Suppressor macrophage (primary cell): ENCODE measurements around the gene WDR7.

Experiments used
- DNase-seq, 4 experiments: peaks; one replicate each; pipeline ENCODE4 v3.0.0-alpha.2; 2020 to 2022

WDR7 gene

GRCh38 chr18:56997200-56997599 lies 346.0 kb downstream of the WDR7 start:
- DNase-seq, result no peak

GRCh38 chr18:56999823-57000222 lies 348.7 kb downstream of the WDR7 start:
- DNase-seq, result no peak

GRCh38 chr18:57002627-57003026 lies 351.5 kb downstream of the WDR7 start:
- DNase-seq, result no peak

- no peak for DNase-seq
Observed at GRCh38 chr18:57003342-57003741, 352.2 kb downstream of the WDR7 start.

GRCh38 chr18:57004366-57005121 lies 353.4 kb downstream of the WDR7 start:
- peak in 3 of 4 experiments; percentile 43 to 71 (median 67) for DNase-seq

- peak; percentile 21 to 53 (median 44) for DNase-seq
Observed at GRCh38 chr18:57008001-57008686, 357.0 kb downstream of the WDR7 start.

- DNase-seq, result no peak
Observed at GRCh38 chr18:57009844-57010243, 358.7 kb downstream of the WDR7 start.

- no peak for DNase-seq
Observed at GRCh38 chr18:57014772-57015413, 363.7 kb downstream of the WDR7 start.

GRCh38 chr18:57015451-57015850 lies 364.3 kb downstream of the WDR7 start:
- no peak for DNase-seq

- DNase-seq, result no peak
Observed at GRCh38 chr18:57018845-57019244, 367.7 kb downstream of the WDR7 start.

- no peak for DNase-seq
Observed at GRCh38 chr18:57022716-57023115, 371.6 kb downstream of the WDR7 start.

- no peak for DNase-seq
Observed at GRCh38 chr18:57023275-57023882, 372.2 kb downstream of the WDR7 start.

GRCh38 chr18:57025540-57025939 lies 374.4 kb downstream of the WDR7 start:
- no peak for DNase-seq

- no peak for DNase-seq
Observed at GRCh38 chr18:57026316-57026715, 375.2 kb downstream of the WDR7 start.

GRCh38 chr18:57027190-57027708 lies 376.1 kb downstream of the WDR7 start:
- DNase-seq, result no peak

- no peak for DNase-seq
Observed at GRCh38 chr18:57029761-57030160, 378.6 kb downstream of the WDR7 start.

- DNase-seq, result no peak
Observed at GRCh38 chr18:57030417-57030816, 379.3 kb downstream of the WDR7 start.

- no peak for DNase-seq
Observed at GRCh38 chr18:57035590-57035989, 384.4 kb downstream of the WDR7 start.

- DNase-seq, result no peak
Observed at GRCh38 chr18:57038395-57038794, 387.2 kb downstream of the WDR7 start.

GRCh38 chr18:57040175-57040574 lies 389.0 kb downstream of the WDR7 start:
- no peak for DNase-seq

- DNase-seq, result no peak
Observed at GRCh38 chr18:57043241-57043640, 392.1 kb downstream of the WDR7 start.

GRCh38 chr18:57048351-57048750 lies 397.2 kb downstream of the WDR7 start:
- no peak for DNase-seq

GRCh38 chr18:57048859-57049258 lies 397.7 kb downstream of the WDR7 start:
- DNase-seq, result no peak
